Measurements from ENCODE around the gene DNAJC12. TPM values are rescaled to one million over a fixed set of nuclear protein-coding genes. Genes with fewer than 3 reads are reported as not detected.

The DNAJC12 gene
- polyA plus RNA-seq, 2 of the 4 experiments (the other 2 are of a cell fraction): 19.1 to 80.0 TPM

- ChIA-PET POLR2A (no interaction called here), CTCF (interaction anchor here (1.4 kb wide), 1 partner anchor 12 kb away, joined by 3 read pairs; no protein-coding TSS in a partner anchor)
- Histone ChIP-seq H3K4me1 (peaks cover 13% of the 10 kb centered on the region; the same call in 2 of the 3 replicates), H3K4me3 (no peak overlapping the region), H3K4me2 (no peak overlapping the region), H3K27ac (peak overlapping the region in 1 of 2 experiments; percentile 16; a peak in 1 of 6 replicates), H3K9me3 (no peaks in the 10 kb centered on the region)
- ATAC-seq: no peak
- 95% methylated on average over 8 of the region's 8 CpGs for WGBS (ENCODE audit: missing lambda C conversion rate)
- TF ChIP-seq KDM5A (IDR thresholded peaks at IDR 0.05): no peak
- TF ChIP-seq E2F6 (IDR thresholded peaks at IDR 0.05; ENCODE audit: borderline replicate concordance, low read depth): no peak
- TF ChIP-seq CBX8 (IDR thresholded peaks at IDR 0.05): no peak
- TF ChIP-seq KDM1A (IDR thresholded peaks at IDR 0.05; ENCODE audit: low read depth): no peak
- no peak for TF ChIP-seq EP300 (IDR thresholded peaks at IDR 0.05)
- no peak for TF ChIP-seq MAX (IDR thresholded peaks at IDR 0.05)
- TF ChIP-seq CBX2 (IDR thresholded peaks at IDR 0.05; ENCODE audit: borderline replicate concordance, low read depth): no peak
- no peak for TF ChIP-seq GATA3 (IDR thresholded peaks at IDR 0.05; ENCODE audit: borderline replicate concordance)
- no peak for TF ChIP-seq CTCF (IDR thresholded peaks at IDR 0.05)
- TF ChIP-seq ZFP36 (IDR thresholded peaks at IDR 0.05; ENCODE audit: borderline replicate concordance, partially characterized antibody): no peak
- TF ChIP-seq MAFK (IDR thresholded peaks at IDR 0.05; ENCODE audit: partially characterized antibody): no peak
- no peak for TF ChIP-seq ELK1 (IDR thresholded peaks at IDR 0.05; ENCODE audit: low read depth, low read length)
- no peak for TF ChIP-seq CEBPB (IDR thresholded peaks at IDR 0.05)
- DNase-seq (ENCODE audit: low read depth in 1 of 2, low spot score in 1 of 2): no peak
- FAIRE-seq: no peak
Observed at GRCh38 chr10:67834375-67834774, 3.6 kb downstream of the DNAJC12 start.

GRCh38 chr10:67827811-67828210, 10.2 kb downstream of the DNAJC12 start:
- FAIRE-seq: no peak
- Histone ChIP-seq H3K9me3 (no peaks in the 10 kb centered on the region), H3K4me1 (peaks cover 31% of the 10 kb centered on the region), H3K27ac (no peak overlapping the region), H3K4me2 (peak overlapping the region; percentile 77; the same call in 1 of the 3 replicates), H3K4me3 (no peak overlapping the region)
- ATAC-seq: no peak
- ChIA-PET CTCF (interaction anchor here (0.7 to 1.5 kb wide), 2 partner anchors 38 to 40 kb away, joined by 4 to 5 read pairs; no protein-coding TSS in a partner anchor), POLR2A (interaction anchor here (0.6 kb wide), 1 partner anchor 571 kb away, joined by 4 read pairs; no protein-coding TSS in a partner anchor)
- no peak for DNase-seq (ENCODE audit: low read depth in 1 of 2, low spot score in 1 of 2)
- 76% methylated on average over 3 of the region's 3 CpGs for WGBS (ENCODE audit: missing lambda C conversion rate)
- TF ChIP-seq FOSL2 (IDR thresholded peaks at IDR 0.05) (no peak), FOSL2 (CRISPR knock-in tag; IDR thresholded peaks at IDR 0.05) (no peak), JUNB (IDR thresholded peaks at IDR 0.05) (no peak), BCL3 (IDR thresholded peaks at IDR 0.05) (no peak), EHF (CRISPR knock-in tag; IDR thresholded peaks at IDR 0.05) (no peak), TFCP2L1 (CRISPR knock-in tag; IDR thresholded peaks at IDR 0.05) (no peak), MAFK (IDR thresholded peaks at IDR 0.05; ENCODE audit: partially characterized antibody) (no peak), ZNF302 (CRISPR knock-in tag; IDR thresholded peaks at IDR 0.05) (no peak), ESRRA (IDR thresholded peaks at IDR 0.05; ENCODE audit: borderline replicate concordance, low read length) (no peak), FOSB (CRISPR knock-in tag; IDR thresholded peaks at IDR 0.05) (no peak), POLR2AphosphoS2 (conservative IDR thresholded peaks at IDR 0.05; ENCODE audit: low read length) (no peak), PBX3 (IDR thresholded peaks at IDR 0.05) (no peak), REST (IDR thresholded peaks at IDR 0.05) (no peak), RARB (CRISPR knock-in tag; IDR thresholded peaks at IDR 0.05) (no peak), BHLHE40 (IDR thresholded peaks at IDR 0.05; ENCODE audit: low read depth, low read length) (no peak), MAX (IDR thresholded peaks at IDR 0.05) (no peak)

Data from A549 (cell line).